ENCODE results near the gene ZBTB3. TPM values are rescaled to one million over a fixed set of nuclear protein-coding genes. Genes with fewer than 3 reads are reported as not detected.
A peak's percentile ranks its signal among the peaks of the same experiment; 100 is the strongest.

ZBTB3 gene
- total and polyA plus RNA-seq, 2 of the 13 experiments (the other 11 are each of a cell fraction or from before 2014, with no cell fraction given), result 3.4 to 5.2 TPM

DNA sequence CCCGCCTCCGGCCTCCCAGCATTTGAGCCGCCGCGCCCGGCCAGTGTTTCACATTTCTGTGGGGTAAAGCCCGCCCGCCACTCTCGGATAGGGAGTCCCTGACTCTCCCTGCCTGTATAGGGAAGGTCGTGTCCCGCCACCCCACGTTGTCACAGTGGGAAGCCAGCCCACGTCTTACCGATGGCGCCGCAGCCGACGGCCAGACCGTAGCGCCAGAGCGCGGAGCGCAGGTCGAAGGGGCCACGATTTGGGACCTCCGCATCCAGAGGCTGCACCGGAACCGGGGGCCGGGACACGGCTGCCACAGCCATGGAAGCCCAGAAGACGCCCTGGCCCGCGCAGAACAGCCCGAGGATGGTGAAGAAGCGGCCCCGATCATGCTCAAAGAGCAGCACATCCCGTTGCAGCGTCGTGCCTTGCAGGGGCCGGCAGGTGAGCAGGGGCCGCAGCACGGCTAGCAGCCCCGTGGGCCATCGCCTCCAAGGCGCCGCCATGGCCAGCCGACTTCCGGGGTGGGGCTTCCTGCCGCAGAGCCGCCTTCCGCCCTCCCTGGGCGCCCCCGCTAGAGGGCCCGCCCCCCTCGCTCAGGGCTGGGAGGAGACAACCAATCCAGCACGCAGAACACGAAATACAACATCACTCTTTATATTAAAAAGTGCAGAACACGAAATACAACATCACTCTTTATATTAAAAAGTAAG is 37.7 kb upstream of the ZBTB3 start, which contains the start of gene TMEM223 (continued):
- TF ChIP-seq, protein P1, sequence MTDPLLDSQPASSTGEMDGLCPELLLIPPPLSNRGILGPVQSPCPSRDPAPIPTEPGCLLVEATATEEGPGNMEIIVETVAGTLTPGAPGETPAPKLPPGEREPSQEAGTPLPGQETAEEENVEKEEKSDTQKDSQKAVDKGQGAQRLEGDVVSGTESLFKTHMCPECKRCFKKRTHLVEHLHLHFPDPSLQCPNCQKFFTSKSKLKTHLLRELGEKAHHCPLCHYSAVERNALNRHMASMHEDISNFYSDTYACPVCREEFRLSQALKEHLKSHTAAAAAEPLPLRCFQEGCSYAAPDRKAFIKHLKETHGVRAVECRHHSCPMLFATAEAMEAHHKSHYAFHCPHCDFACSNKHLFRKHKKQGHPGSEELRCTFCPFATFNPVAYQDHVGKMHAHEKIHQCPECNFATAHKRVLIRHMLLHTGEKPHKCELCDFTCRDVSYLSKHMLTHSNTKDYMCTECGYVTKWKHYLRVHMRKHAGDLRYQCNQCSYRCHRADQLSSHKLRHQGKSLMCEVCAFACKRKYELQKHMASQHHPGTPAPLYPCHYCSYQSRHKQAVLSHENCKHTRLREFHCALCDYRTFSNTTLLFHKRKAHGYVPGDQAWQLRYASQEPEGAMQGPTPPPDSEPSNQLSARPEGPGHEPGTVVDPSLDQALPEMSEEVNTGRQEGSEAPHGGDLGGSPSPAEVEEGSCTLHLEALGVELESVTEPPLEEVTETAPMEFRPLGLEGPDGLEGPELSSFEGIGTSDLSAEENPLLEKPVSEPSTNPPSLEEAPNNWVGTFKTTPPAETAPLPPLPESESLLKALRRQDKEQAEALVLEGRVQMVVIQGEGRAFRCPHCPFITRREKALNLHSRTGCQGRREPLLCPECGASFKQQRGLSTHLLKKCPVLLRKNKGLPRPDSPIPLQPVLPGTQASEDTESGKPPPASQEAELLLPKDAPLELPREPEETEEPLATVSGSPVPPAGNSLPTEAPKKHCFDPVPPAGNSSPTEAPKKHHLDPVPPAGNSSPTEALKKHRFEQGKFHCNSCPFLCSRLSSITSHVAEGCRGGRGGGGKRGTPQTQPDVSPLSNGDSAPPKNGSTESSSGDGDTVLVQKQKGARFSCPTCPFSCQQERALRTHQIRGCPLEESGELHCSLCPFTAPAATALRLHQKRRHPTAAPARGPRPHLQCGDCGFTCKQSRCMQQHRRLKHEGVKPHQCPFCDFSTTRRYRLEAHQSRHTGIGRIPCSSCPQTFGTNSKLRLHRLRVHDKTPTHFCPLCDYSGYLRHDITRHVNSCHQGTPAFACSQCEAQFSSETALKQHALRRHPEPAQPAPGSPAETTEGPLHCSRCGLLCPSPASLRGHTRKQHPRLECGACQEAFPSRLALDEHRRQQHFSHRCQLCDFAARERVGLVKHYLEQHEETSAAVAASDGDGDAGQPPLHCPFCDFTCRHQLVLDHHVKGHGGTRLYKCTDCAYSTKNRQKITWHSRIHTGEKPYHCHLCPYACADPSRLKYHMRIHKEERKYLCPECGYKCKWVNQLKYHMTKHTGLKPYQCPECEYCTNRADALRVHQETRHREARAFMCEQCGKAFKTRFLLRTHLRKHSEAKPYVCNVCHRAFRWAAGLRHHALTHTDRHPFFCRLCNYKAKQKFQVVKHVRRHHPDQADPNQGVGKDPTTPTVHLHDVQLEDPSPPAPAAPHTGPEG (CRISPR knock-in tag; IDR thresholded peaks at IDR 0.05), result no peak; the same call in 1 of the 2 replicates
- TF ChIP-seq HNF4G (IDR thresholded peaks at IDR 0.05; ENCODE audit: borderline replicate concordance, low read depth, low read length) (no peak), HNF4G (CRISPR knock-in tag; IDR thresholded peaks at IDR 0.05; ENCODE audit: borderline replicate concordance, low read depth) (peak; percentile 24; the same call in 1 of the 2 replicates), NFIC (IDR thresholded peaks at IDR 0.05; ENCODE audit: low read length) (no peak), ZNF292 (CRISPR knock-in tag; IDR thresholded peaks at IDR 0.05; ENCODE audit: borderline replicate concordance, low read depth) (no peak), FOXC1 (CRISPR knock-in tag; IDR thresholded peaks at IDR 0.05; ENCODE audit: borderline replicate concordance) (peak; percentile 93; the same call in 1 of the 2 replicates), SMARCC2 (IDR thresholded peaks at IDR 0.05) (no peak), AGO2 (optimal IDR thresholded peaks at IDR 0.05; ENCODE audit: low read depth, low read length) (peak; percentile 99), CREM (IDR thresholded peaks at IDR 0.05) (no peak), CREM (CRISPR knock-in tag; IDR thresholded peaks at IDR 0.05) (no peak), PRMT3 (CRISPR knock-in tag; IDR thresholded peaks at IDR 0.05; ENCODE audit: borderline replicate concordance, low read depth) (no peak), RFXANK (CRISPR knock-in tag; IDR thresholded peaks at IDR 0.05) (no peak), SNAI1 (CRISPR knock-in tag; IDR thresholded peaks at IDR 0.05; ENCODE audit: borderline replicate concordance) (no peak)
- TF ChIP-seq, protein P2, sequence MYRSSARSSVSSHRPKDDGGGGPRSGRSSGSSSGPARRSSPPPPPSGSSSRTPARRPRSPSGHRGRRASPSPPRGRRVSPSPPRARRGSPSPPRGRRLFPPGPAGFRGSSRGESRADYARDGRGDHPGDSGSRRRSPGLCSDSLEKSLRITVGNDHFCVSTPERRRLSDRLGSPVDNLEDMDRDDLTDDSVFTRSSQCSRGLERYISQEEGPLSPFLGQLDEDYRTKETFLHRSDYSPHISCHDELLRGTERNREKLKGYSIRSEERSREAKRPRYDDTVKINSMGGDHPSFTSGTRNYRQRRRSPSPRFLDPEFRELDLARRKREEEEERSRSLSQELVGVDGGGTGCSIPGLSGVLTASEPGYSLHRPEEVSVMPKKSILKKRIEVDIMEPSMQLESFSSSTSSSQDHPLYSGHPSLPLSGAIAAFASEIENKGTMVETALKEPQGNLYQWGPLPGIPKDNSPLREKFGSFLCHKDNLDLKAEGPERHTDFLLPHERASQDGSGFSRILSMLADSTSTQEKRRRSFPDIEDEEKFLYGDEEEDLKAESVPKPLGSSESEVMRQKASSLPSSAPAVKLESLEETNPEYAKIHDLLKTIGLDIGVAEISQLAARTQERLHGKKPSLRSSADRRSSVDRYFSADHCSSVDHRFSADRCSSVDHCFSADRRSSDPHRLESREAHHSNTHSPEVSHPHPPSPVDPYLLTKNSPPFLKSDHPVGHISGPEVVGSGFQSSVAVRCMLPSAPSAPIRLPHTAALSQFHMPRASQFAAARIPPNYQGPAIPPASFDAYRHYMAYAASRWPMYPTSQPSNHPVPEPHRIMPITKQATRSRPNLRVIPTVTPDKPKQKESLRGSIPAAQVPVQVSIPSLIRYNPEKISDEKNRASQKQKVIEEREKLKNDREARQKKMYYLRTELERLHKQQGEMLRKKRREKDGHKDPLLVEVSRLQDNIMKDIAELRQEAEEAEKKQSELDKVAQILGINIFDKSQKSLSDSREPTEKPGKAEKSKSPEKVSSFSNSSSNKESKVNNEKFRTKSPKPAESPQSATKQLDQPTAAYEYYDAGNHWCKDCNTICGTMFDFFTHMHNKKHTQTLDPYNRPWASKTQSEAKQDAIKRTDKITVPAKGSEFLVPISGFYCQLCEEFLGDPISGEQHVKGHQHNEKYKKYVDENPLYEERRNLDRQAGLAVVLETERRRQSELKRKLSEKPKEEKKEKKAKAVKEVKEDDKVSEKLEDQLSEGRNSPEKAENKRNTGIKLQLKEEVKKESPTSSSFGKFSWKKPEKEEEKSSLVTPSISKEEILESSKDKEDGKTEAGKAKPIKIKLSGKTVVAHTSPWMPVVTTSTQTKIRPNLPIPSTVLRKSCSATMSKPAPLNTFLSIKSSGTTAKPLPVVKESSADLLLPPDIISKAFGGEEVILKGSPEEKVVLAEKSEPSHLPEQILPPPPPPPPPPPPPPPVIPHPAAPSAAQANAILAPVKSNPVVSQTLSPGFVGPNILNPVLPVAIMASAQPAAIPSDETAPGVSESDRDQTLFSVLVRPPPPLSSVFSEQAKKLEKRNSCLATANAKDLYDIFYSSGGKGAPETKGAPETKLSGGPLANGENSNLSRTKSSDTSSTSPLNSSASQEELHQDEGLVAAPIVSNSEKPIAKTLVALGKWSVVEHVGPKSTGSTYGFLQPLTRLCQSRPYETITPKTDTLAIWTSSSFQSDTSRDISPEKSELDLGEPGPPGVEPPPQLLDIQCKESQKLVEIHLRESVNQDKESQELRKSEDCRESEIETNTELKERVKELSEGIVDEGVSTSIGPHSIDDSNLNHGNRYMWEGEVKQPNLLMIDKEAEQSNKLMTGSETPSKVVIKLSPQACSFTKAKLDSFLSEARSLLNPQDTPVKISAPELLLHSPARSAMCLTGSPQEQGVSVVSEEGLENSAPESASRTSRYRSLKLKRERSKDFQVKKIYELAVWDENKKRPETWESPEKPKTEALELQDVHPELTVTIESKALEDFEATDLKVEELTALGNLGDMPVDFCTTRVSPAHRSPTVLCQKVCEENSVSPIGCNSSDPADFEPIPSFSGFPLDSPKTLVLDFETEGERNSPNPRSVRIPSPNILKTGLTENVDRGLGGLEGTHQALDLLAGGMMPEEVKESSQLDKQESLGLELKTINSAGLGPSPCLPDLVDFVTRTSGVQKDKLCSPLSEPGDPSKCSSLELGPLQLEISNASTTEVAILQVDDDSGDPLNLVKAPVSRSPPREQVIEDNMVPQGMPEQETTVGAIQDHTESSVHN (CRISPR knock-in tag; IDR thresholded peaks at IDR 0.05), result no peak
- TF ChIP-seq, protein P3, sequence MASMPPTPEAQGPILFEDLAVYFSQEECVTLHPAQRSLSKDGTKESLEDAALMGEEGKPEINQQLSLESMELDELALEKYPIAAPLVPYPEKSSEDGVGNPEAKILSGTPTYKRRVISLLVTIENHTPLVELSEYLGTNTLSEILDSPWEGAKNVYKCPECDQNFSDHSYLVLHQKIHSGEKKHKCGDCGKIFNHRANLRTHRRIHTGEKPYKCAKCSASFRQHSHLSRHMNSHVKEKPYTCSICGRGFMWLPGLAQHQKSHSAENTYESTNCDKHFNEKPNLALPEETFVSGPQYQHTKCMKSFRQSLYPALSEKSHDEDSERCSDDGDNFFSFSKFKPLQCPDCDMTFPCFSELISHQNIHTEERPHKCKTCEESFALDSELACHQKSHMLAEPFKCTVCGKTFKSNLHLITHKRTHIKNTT (CRISPR knock-in tag; IDR thresholded peaks at IDR 0.05), result no peak
